HCT116 (cell line): Measurements from ENCODE around the gene STARD8. TPM values are rescaled to one million over a fixed set of nuclear protein-coding genes. Genes with fewer than 3 reads are reported as not detected.

Experiments
- ATAC-seq: fragments of 200-7000 bp; cut with Tn5 transposase; 2 replicates; pipeline ENCODE4 v1.9.1; 2020; ENCODE audit warnings: mild to moderate bottlenecking, moderate library complexity
- BruUV-seq: library from RNA; stranded (reverse); fragments of 400-500 nt; replicated peaks from 2 replicates; lab custom pipeline; 2021; lab: Mats Ljungman, UMichigan
- CTCF ChIA-PET: fragments of 300-600 bp; sonication (Branson Sonifier 250); formaldehyde crosslinking; loops from one replicate; lab custom pipeline; 2021; ENCODE audit warnings: antibody characterized with exemption; lab: Charles Lee
- POLR2A ChIA-PET: fragments of 300-600, 350-600 bp; sonication (Branson Sonifier 250); formaldehyde crosslinking; loops from one replicate; lab custom pipeline; 2021; ENCODE audit warnings: antibody characterized with exemption; lab: Charles Lee
- RAD21 ChIA-PET, 2 experiments: fragments of 300-600 bp; sonication (Branson Sonifier 250); formaldehyde crosslinking; loops; one replicate each; lab custom pipeline; 2023; ENCODE audit warnings: low total read pairs in 2 of 2; ENCODE audit not compliant: uncharacterized antibody in 2 of 2, unreplicated experiment in 2 of 2, low non-redundant PET in 1 of 2; lab: Charles Lee
- DNase-seq: peaks from one replicate; pipeline ENCODE4 v3.0.0-alpha.2; 2010; ENCODE audit warnings: low read depth, low spot score
- H2AFZ ChIP-seq: fragments of 200-600 bp; shearing (Covaris generic), sonication (generic); 2 replicates; pipeline ENCODE4 v1.6.1; 2017; ENCODE audit warnings: low read depth, mixed run types, mixed read lengths, antibody characterized with exemption, low read length; ENCODE audit not compliant: poor library complexity, severe bottlenecking
- H3K27ac ChIP-seq: 2 replicates; pipeline ENCODE4 v1.5.1; 2012; ENCODE audit warnings: low read depth, low read length
- H3K27me3 ChIP-seq: fragments of 200-600 bp; sonication (generic); 2 replicates; pipeline ENCODE4 v1.6.1; 2016; ENCODE audit warnings: mixed run types, low read length, mixed read lengths; ENCODE audit not compliant: insufficient read depth
- H3K36me3 ChIP-seq, 2 experiments: fragments of 200-500 bp in 1 of 2; fragments of 200-600 bp in 1 of 2; sonication (Bioruptor generic) in 1 of 2; sonication (generic) in 1 of 2; 2 replicates each; pipeline versions ENCODE4 v1.5.1 to v1.6.1; 2014 to 2016; ENCODE audit warnings: low read length in 2 of 2, inconsistent platforms in 1 of 2, mixed read lengths in 1 of 2, mixed run types in 1 of 2; ENCODE audit not compliant: insufficient read depth in 2 of 2, control insufficient read depth in 1 of 2
- H3K4me1 ChIP-seq, 2 experiments: fragments of 200-600 bp in 1 of 2; sonication (generic) in 1 of 2; 2 replicates each; pipeline versions ENCODE4 v1.5.1 to v1.6.1; 2012 to 2017; ENCODE audit warnings: low read length in 2 of 2, inconsistent platforms in 1 of 2, mild to moderate bottlenecking in 1 of 2, mixed read lengths in 1 of 2, mixed run types in 1 of 2, moderate library complexity in 1 of 2; ENCODE audit not compliant: insufficient read depth in 2 of 2, control insufficient read depth in 1 of 2
- H3K4me2 ChIP-seq: fragments of 200-600 bp; sonication (generic); 2 replicates; pipeline ENCODE4 v1.6.1; 2017; ENCODE audit warnings: mixed run types, low read length, mixed read lengths
- H3K4me3 ChIP-seq, 2 experiments: fragments of 200-600 bp in 1 of 2; sonication (generic) in 1 of 2; replicated peaks in 1 of 2; 2 replicates each; pipeline ENCODE4 v1.5.1; 2011 to 2016; ENCODE audit warnings: low read length in 2 of 2, control low read depth in 1 of 2, low read depth in 1 of 2, mild to moderate bottlenecking in 1 of 2, mixed read lengths in 1 of 2, mixed run types in 1 of 2
- H3K79me2 ChIP-seq: fragments of 200-600 bp; sonication (generic); 2 replicates; pipeline ENCODE4 v1.6.1; 2017; ENCODE audit warnings: mild to moderate bottlenecking, mixed run types, low read length, moderate library complexity, mixed read lengths; ENCODE audit not compliant: insufficient read depth
- H3K9ac ChIP-seq: fragments of 200-600 bp; sonication (generic); 2 replicates; pipeline ENCODE4 v1.6.1; 2016; ENCODE audit warnings: low read length, mixed read lengths
- H3K9me2 ChIP-seq: fragments of 200-600 bp; sonication (generic), shearing (Covaris generic); 2 replicates; pipeline ENCODE4 v1.6.1; 2017; ENCODE audit warnings: mixed run types, mild to moderate bottlenecking, moderate library complexity; ENCODE audit not compliant: insufficient read depth
- H3K9me3 ChIP-seq, 2 experiments: fragments of 200-500 bp in 1 of 2; fragments of 200-600 bp in 1 of 2; sonication (Bioruptor generic) in 1 of 2; sonication (generic) in 1 of 2; 2 replicates each; pipeline ENCODE4 v1.6.1; 2014 to 2017; ENCODE audit warnings: low read length in 2 of 2, mixed read lengths in 2 of 2, inconsistent platforms in 1 of 2, low read depth in 1 of 2, mild to moderate bottlenecking in 1 of 2, mixed run types in 1 of 2, moderate library complexity in 1 of 2; ENCODE audit not compliant: control insufficient read depth in 1 of 2, insufficient read depth in 1 of 2
- H4K20me1 ChIP-seq: fragments of 200-600 bp; sonication (generic), shearing (Covaris generic); 2 replicates; pipeline ENCODE4 v1.6.1; 2017; ENCODE audit warnings: mixed run types, mild to moderate bottlenecking, moderate library complexity; ENCODE audit not compliant: insufficient read depth
- ATF3 ChIP-seq: IDR thresholded peaks from 2 replicates; pipeline ENCODE4 v1.6.1; 2012
- CTCF ChIP-seq, 3 experiments: fragments of 200-600 bp in 1 of 3; sonication (generic) in 1 of 3; IDR thresholded peaks in 2 of 3; conservative IDR thresholded peaks in 1 of 3; 2 replicates each; pipeline ENCODE4 v1.5.1; 2012 to 2017; ENCODE audit warnings: low read depth in 2 of 3, low read length in 2 of 3, antibody characterized with exemption in 1 of 3, borderline replicate concordance in 1 of 3, control low read depth in 1 of 3, mild to moderate bottlenecking in 1 of 3, mixed read lengths in 1 of 3, mixed run types in 1 of 3, moderate library complexity in 1 of 3; ENCODE audit not compliant: insufficient read depth in 1 of 3
- ELF1 ChIP-seq: IDR thresholded peaks from 2 replicates; pipeline ENCODE4 v1.6.1; 2012; ENCODE audit warnings: low read depth, borderline replicate concordance
- EZH2phosphoT487 ChIP-seq: fragments of 200-600 bp; IDR thresholded peaks from 2 replicates; pipeline ENCODE4 v1.6.1; 2018; ENCODE audit warnings: antibody characterized with exemption, borderline replicate concordance
- FOSL1 ChIP-seq: IDR thresholded peaks from 2 replicates; pipeline ENCODE4 v1.6.1; 2012; ENCODE audit warnings: low read depth
- POLR2A ChIP-seq: IDR thresholded peaks from 2 replicates; pipeline ENCODE4 v1.7.0; 2011; ENCODE audit warnings: borderline replicate concordance; ENCODE audit not compliant: insufficient read depth, insufficient read length; ENCODE audit errors: extremely low read depth
- REST ChIP-seq: IDR thresholded peaks from 2 replicates; pipeline ENCODE4 v1.6.1; 2012; ENCODE audit warnings: low read depth
- SIN3A ChIP-seq: IDR thresholded peaks from 2 replicates; pipeline ENCODE4 v1.6.1; 2012; ENCODE audit warnings: low read depth
- SP1 ChIP-seq: IDR thresholded peaks from 2 replicates; pipeline ENCODE4 v1.6.1; 2012; ENCODE audit warnings: low read depth
- ZBTB33 ChIP-seq: IDR thresholded peaks from 2 replicates; pipeline ENCODE4 v1.6.1; 2011; ENCODE audit warnings: mild to moderate bottlenecking, low read length, moderate library complexity; ENCODE audit not compliant: insufficient replicate concordance; ENCODE audit errors: extremely low read depth
- ZFX ChIP-seq: fragments of 450-650 bp; IDR thresholded peaks from 2 replicates; pipeline ENCODE4 v1.6.1; 2017
- intact Hi-C: fragments of 100-400 bp; cut with micrococcal nuclease; formaldehyde crosslinking; loops from 2 replicates; pipeline ENCODE4 v1.10.0; 2022
- total RNA-seq: library from RNA; stranded (reverse); gene quantifications from one replicate; pipeline ENCODE4 v1.2.1, GENCODE V29; 2021; ENCODE audit not compliant: unreplicated experiment

Gene STARD8
- total RNA-seq, 1 experiment from 2014 or later = 5.4 TPM

- intact Hi-C loops = no loop called here
- no TSS peak for BruUV-seq
- CTCF ChIA-PET = no interaction called here
Measured at GRCh38 chrX:68690936-68691501, 43.6 kb downstream of the STARD8 start.

More at GRCh38 chrX:68690936-68691501, 43.6 kb downstream of the STARD8 start:
- ATAC-seq = no peak
- Histone ChIP-seq H3K27ac (no peak overlapping the region), H3K4me2 (no peak overlapping the region), H2AFZ (no peak overlapping the region), H4K20me1 (no peaks in the 10 kb centered on the region), H3K27me3 (no peaks in the 10 kb centered on the region), H3K4me3 (no peak overlapping the region), H3K9me2 (no peaks in the 10 kb centered on the region), H3K9ac (no peak overlapping the region), H3K36me3 (no peaks in the 10 kb centered on the region), H3K9me3 (no peaks in the 10 kb centered on the region), H3K79me2 (no peaks in the 10 kb centered on the region), H3K4me1 (no peaks in the 10 kb centered on the region)
- DNase-seq = no peak
- no peak for TF ChIP-seq FOSL1
- TF ChIP-seq CTCF (IDR thresholded peaks at IDR 0.05 in 2 of 3, conservative IDR thresholded peaks at IDR 0.05 in 1 of 3; ENCODE audit: borderline replicate concordance in 1 of 3, insufficient read depth in 1 of 3, low read depth in 2 of 3, low read length in 2 of 3) = no peak
- no peak for TF ChIP-seq SP1
- TF ChIP-seq ZBTB33 = no peak
- TF ChIP-seq EZH2phosphoT487 = no peak
- no peak for TF ChIP-seq POLR2A
- no peak for TF ChIP-seq SIN3A
- TF ChIP-seq REST = no peak
- no peak for TF ChIP-seq ELF1
- TF ChIP-seq ATF3 = no peak
- no peak for TF ChIP-seq ZFX
- ChIA-PET RAD21 (no interaction called here), POLR2A (no interaction called here)
